HG03097 (cell line): ENCODE results near the gene ZBTB5.
"Not testable (repeated sequence)": the region's sequence is repeated elsewhere in the genome, so short reads cannot be mapped to it uniquely, and the experiment has no call there.

Experiments used
- ATAC-seq: cut with Tn5 transposase; IDR thresholded peaks from one replicate; pipeline ENCODE4 v1.9.1; 2021; ENCODE audit not compliant: unreplicated experiment, low FRiP score

ZBTB5 gene, protein sequence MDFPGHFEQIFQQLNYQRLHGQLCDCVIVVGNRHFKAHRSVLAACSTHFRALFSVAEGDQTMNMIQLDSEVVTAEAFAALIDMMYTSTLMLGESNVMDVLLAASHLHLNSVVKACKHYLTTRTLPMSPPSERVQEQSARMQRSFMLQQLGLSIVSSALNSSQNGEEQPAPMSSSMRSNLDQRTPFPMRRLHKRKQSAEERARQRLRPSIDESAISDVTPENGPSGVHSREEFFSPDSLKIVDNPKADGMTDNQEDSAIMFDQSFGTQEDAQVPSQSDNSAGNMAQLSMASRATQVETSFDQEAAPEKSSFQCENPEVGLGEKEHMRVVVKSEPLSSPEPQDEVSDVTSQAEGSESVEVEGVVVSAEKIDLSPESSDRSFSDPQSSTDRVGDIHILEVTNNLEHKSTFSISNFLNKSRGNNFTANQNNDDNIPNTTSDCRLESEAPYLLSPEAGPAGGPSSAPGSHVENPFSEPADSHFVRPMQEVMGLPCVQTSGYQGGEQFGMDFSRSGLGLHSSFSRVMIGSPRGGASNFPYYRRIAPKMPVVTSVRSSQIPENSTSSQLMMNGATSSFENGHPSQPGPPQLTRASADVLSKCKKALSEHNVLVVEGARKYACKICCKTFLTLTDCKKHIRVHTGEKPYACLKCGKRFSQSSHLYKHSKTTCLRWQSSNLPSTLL

DNA sequence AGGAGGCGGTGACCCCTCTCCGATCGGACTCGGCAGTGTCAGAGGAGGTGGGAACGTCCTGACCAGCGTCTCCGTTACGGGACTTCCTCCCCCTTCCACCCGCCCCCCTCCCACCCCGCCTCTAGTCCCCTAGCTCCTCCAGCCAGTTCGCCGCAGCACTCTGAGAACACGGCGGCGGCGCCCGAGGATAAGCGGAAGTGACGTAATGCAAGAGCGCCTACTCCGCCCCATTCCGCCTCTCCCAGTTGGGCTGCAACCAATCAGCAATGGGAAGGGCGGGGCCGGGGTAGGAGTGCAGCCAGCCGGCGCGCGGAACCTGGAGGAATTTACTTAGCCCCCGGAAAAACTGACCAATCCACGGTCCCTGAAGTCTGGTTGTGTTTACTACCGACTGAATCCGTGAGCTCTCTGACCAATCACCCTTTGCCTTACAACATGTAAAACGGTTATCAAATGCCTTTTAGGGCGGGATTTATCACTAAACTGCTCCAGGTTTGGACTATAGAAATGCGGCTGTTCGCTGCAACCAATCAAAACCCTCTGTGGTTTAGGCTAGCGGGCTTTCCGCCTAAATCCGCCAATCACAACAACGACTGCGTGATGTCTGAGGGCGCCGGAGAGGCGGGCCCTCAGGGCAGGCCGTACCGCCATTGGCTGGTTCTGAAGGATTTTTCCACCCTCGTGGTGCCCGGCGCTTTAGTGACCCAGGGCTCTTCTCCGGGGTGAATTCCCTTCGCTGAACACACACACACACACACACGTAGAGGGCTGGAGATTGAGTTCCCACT is at the start of gene ZBTB5:
ZBTB5 (minus strand) TSS at position 202 of the 788 bp plus-strand sequence. CDS start 22,899 bp downstream, outside the sequence.
- ATAC-seq = peak; percentile 75

GRCh38 chr9:37514999-37515398 is 49.7 kb upstream of the ZBTB5 start:
- ATAC-seq = no peak

GRCh38 chr9:37514415-37514814 is 49.2 kb upstream of the ZBTB5 start:
- ATAC-seq = not testable (repeated sequence)

DNA sequence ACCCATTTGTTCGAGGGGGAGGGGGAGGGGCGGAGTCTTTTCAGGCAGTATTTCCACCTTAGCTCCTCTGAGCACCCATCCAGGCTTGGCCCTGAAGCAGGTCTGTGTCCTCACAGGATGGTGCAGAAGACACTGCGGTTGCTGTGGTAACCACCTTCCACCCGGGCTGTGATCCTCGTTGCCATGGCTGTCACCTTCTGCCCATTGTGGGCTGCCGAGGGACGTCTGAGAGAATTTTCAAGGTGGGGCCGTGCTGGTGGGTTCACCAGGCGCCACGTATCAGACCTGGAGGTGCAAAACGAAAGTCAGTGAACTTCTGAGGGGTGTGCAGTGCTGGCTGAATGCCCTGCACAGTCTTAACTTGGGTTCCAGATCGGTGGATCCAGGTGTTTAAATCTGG is 47.2 kb upstream of the ZBTB5 start:
- no peak for ATAC-seq

GRCh38 chr9:37511016-37512010 is 46.1 kb upstream of the ZBTB5 start:
- no peak for ATAC-seq

GRCh38 chr9:37510053-37510452 is 44.8 kb upstream of the ZBTB5 start:
- not testable (repeated sequence) for ATAC-seq

DNA sequence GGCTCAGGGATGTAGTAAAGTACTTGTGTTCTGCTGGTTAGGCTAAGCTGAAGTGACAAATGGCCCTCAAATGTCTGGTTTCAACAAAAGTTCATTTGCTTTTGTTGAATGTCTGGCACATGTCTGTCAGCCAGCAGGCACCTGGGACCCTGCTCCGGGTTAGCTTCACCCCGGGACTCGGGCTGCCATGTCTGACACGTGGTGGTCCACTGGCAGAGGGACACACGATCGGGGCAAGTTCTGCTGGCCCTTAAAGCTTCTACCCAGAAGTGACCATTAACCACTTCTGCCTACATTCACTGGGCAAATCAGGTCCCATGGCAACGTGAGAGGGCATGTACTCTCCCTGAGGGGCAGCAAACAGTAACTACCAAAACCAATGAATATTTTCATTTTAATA is 44.3 kb upstream of the ZBTB5 start:
- ATAC-seq = no peak

DNA sequence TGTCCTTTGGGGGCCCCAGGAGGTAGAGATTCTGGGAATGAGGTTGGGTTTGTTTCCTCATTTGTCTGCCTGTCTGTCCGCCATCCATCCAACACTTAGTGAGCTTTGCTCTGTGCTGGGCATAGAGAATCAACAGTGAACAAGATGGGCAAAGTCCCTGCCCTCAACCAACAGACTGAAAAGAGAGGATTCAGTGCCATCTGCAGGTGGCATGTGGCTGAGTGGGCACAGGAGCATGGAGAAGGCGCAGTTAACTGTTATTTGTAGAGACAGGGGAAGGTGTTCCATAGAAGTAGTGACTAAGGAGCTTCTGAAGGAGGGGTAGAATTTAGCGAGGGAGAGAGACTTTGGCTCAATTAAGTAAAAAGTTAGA is 43.6 kb upstream of the ZBTB5 start:
- no peak for ATAC-seq

GRCh38 chr9:37508135-37508833 is 43.0 kb upstream of the ZBTB5 start:
- ATAC-seq = no peak

- no peak for ATAC-seq
Measured at GRCh38 chr9:37507566-37508134, 42.4 kb upstream of the ZBTB5 start.

DNA sequence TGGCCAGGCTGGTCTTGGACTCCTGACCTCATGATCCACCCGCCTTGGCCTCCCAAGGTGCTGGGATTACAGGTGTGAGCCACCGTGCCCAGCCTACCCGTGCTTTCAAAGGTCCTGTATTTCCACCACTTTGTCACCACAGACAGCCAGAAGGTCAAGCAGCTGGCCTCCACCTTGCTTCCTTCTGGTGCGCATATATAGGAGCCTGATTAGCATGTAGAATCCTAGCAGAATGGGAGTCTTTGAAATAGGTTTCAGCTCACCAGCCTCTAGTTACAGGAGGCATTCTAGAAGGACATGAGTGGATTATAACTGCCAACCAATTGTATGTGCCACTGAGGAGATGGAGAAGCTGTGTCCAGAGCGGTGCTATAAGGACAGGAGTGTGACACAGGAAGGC is 39.4 kb upstream of the ZBTB5 start:
- ATAC-seq = no peak

DNA sequence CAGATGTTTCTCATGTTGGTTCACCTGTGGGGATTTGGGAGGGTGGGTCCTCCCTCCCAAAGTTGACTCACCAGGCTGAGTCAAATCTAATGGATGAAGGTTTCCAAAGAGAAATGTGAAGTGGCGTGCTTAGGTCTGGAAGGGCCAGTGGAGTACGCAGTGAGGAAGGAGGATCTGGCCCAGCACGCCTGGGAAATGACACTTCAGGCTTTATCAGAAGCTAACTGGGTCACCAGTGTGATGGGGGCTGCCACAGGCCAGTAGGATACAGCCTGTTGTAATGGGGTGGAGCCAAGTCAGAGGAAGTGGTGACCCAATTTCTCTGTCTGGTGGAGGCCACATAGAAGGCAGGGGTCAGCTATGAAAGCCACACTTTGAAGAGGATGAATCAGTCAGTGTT is 38.5 kb upstream of the ZBTB5 start:
- no peak for ATAC-seq

DNA sequence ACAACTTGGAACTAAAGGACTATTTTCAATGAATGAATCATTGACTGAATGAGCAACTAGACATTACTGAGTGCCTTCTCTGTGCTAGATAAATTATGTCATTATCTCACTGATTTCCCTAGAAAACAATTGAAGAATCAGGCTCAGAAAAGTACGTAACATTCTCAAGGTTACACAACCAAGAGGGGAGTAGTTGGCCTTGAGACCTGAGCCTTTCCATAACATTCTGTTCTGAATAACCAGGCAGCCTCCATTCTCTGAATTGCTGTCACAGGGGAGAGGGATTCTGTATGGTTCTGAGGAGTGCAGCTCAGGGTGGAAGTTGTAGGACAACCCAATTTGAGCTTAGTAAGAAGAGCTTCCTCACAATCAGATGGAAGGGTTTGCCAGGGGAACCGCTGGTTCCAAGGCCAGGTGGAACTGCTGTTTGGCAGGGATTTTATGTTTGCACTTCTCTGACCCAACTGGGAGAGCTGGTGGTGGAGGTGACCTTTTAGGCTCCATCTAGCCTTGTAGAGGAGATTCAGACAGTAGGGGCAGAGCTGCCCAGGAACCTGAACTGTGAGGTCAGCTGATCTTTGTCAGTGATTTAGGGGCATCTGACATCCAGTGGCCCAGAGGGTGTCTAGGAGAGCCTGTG is 36.8 kb upstream of the ZBTB5 start:
- no peak for ATAC-seq

DNA sequence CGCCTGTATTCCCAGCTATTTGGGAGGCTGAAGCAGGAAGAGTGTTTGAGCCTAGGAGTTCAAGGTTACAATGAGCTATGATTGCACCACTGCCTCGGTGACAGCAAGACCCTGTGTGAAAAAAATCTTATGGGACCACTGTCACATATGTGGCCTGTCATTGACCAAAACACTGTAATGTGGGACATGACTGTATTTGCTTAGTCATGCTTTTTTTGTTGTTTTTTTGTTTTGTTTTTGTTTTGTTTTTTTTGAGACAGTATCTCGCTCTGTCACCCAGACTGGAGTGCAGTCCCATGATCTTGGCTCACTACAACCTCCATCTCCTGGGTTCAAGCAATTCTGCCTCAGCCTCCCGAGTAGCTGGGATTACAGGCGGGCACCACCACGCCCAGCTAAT is 34.0 kb upstream of the ZBTB5 start:
- no peak for ATAC-seq

GRCh38 chr9:37498457-37498856 is 33.2 kb upstream of the ZBTB5 start:
- ATAC-seq = no peak

- ATAC-seq = no peak
Measured at GRCh38 chr9:37497320-37497719, 32.1 kb upstream of the ZBTB5 start.

DNA sequence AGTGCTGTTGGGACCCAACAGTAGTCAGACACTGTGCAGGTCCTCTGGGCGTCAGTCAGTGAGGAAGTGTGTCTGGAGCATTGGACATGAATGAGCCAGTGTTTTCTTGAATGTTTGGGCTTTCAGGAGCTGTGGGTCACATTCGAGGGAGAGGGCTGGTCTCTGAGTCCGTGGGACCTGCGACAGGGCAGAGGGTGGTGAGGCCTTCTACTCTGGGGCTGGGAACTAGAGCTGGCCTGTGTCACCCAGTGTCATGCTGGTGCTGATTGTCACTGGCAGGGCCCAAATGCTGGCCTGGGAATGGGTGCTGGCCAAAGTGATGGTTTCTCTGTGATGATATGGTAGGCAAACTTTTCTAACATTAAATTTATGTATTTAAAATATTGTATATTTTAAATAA is 30.8 kb upstream of the ZBTB5 start:
- no peak for ATAC-seq

DNA sequence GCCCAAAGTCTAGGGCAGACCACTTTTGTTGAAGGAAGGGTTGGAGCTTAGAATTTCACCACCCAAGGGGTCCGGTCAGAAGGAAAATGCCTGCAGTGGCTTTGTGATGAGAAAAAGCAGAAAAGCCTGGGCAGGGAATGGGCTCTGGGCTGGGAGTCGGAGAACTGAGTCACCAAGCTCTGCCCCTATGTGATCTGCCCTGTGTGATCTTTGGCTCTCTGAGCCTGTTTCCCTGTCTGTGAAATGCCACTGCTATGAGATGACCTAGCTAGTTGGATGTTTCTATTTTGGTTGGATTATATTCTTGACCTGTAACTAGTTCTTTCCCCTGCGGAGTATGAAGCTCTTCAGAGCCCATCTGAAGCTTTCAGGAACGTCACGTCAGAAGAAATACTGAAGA is 30.3 kb upstream of the ZBTB5 start:
- no peak for ATAC-seq

DNA sequence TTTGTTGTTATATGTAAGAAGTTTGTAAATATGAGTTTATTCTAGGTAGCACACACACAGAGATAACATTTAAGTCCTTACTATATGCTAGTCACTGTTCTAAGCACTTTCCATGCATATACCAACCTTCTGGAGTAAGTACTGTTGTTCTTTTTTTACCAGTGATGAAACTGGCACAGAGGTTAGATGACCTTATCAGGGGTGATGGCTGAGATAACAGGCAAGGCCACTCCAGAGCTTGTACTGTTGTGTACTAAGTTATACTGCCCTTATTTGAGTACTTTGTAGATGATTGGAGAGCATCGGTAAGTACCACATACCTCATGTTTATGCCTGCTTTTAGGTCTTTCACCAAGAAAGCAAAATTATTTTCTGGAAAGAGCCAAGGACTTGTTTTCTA is 26.7 kb upstream of the ZBTB5 start:
- ATAC-seq = no peak
